Stimulated activated CD8-positive, alpha-beta memory T cell treated with anti-CD3 and anti-CD28 coated beads, Interleukin-7, amount 100 ng/mL, for 4 hours (primary cell): ENCODE measurements around the gene ABCA4.

ENCODE experiments used
- DNase-seq, 2 donors: peaks; one replicate each; pipeline ENCODE4 v3.0.0-alpha.2; 2020; ENCODE audit warnings: low read depth in 2 of 2

Gene ABCA4

DNA sequence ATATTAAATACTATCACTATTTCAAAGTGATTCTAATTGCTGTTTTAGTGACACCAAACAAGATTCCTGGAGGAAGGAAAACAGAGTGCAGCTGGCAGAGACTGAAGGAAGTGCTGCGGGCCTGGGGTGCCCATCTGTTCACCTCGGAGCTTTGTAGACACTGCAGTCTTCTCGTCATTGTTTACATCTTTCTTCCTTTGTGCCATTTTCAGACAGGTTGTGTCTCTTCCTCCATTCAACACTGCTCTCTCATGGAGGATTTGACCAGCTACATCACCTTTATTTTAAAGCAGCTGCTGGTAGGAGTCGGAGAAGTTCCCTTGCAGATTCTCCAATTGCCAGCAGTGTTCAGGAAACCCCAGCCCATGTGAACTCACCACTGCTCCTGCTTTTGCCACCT is 37.3 kb downstream of the ABCA4 start:
- DNase-seq, result no peak

DNA sequence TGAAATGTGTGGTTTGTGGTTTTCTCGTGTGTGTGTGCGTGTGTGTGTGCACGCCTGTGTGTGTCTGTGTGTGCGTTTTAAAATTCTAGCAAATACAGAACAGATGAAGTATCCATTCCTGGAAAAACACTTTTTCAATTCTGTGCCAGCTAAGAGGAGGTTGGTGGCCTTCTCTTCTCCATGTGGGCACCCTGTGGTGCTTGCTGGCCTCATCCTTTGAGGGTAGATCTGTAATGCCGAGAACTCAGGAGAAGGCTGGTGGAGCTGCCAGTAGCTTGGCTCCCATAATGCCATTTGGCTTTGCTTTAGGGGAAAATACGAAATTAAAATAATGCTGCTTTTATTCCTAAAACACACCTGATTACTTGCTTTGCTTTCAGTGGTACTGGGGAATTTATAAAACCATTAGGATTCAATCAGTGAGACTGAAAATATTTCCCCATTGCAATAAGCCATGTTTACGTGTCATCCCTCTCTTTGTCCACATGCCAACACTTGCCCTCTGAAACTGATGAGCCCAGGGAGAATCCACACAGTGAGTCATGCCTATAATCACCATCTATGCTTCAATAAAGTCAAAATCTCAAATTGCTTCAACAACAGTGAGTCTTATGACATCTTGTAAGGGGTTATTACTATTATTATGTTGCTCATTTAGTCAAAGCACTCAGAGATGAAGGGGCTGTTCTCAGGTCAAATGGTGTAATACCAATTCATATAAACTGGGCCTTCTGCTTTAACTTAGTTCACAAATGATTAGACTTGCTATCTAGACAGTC is 39.2 kb downstream of the ABCA4 start:
- DNase-seq, result no peak

DNA sequence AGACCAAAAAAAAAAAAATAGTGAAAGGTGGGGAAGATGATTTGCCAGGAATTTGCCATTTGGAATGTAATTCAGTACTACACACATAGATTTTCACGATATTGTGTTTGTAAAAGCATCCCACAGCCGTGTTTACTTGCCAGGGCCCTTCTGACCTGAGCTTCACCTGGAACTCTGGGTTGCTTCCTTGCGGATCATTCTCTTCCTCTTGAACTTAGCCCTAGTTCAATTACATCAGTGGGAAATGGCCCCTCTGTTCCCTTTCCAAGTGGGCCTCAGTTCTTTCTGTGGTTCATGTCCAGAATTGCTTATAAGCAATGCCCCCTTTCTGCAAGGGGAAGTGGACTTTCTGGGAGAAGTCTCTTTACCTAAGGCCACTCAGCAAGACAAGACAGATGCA is 41.0 kb downstream of the ABCA4 start:
- DNase-seq, result no peak

DNA sequence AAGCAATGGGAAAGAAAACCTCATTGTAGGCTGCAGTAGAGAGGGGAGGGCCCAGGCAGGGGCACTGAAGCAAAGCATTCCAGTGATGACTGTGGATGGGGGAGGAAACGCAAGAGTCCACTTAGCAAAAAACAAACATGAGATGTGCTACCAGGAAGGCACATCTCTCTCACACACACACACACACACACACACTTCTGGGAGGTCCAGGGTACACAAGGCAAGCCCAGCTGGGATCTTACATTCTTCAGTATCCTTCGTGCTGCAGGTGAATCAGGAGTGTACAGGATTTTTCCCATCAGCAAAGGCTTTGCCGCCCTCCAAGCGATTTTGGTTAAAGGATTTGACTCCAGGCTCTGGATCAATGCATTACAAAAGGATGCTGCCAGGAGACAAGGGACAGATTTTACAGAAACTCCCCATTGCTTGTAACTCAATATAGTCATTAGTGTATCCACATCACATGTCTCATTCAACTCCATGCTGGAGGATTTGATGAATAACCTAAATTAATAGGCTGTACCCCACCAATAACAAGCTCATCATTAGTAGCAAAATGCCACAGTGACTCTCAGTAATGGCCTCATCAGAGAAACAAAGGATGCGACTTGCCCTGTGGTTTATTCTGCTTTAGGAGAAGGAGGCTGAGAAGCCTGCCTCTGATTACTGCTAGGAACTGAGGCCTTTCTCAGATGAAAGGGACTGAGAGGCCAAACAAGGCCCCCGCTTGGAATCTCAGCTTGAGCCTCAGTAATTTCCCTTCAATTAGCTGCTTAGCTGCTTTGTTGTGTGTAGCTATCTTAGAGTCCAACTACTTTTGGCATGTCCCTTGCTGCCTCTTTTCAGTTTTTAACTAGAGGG is 41.6 kb downstream of the ABCA4 start:
- no peak for DNase-seq

DNA sequence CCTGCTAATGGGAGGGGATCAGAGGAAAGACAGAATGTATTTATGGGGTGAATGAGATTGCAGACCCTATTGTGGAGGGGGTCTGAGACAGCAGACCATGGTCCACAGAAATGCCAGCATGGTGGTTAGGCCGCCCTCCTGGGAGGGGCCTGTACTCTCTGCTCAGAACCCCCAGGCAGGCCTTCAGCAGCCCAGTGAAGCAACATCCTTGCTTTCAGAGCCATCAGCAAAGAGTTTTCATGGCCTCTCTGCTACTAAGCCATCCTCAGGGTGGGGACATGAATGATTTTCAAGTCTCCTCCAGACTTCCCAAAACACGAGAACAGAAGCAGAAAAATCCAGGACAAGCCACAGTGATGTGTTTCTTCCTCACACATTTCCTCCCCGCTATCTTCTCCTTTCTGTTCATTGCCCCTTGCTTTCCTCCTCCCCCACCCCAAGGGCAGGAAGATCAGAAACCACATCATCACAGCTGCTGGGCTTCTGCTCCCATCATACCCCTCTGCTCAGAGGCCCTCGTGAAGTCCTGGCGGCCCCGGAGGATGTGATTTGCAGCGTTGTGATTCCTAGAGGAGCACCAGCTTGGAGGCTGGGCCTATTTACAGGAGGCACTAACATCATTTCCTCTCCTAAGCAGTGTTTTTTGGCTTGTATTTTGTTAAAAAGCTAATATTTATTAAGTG is 48.0 kb downstream of the ABCA4 start:
- no peak for DNase-seq

DNA sequence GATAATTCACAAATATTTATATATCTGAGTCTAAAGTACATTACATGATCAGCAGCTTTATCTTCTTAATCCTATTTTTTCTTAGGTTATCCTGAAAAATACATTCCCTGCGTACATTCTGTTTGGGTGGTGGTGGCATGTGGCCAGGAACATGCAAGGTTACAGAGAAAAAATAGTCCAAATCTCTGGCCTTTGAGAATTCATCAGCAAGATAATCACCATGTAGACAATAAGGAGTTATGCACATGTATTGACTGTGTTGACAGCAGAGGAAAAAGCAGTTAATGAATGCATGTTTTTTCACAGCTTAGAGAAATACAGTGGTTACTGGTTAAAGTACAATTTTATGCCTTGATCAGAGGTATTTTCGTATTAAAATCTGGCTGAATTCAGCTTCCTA is 49.0 kb downstream of the ABCA4 start:
- no peak for DNase-seq

DNA sequence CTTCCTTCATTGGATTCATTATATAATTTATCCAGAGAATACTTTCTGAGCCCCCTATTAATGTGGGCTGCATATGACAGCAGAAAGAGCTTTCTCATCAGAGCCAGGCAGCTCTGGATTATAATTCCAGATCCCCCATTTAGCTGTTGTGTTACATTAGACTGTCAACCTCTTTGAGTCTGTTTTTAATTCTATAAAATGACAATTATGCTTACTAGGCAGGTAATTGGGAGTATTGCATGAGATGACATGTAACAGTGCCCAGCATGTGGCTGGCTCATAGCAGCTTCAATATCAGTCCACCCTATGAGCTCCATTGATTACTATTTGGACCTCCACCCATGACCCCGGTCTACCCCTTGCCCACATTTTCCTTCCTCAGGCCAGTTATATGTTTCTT is 49.6 kb downstream of the ABCA4 start:
- DNase-seq, result no peak

DNA sequence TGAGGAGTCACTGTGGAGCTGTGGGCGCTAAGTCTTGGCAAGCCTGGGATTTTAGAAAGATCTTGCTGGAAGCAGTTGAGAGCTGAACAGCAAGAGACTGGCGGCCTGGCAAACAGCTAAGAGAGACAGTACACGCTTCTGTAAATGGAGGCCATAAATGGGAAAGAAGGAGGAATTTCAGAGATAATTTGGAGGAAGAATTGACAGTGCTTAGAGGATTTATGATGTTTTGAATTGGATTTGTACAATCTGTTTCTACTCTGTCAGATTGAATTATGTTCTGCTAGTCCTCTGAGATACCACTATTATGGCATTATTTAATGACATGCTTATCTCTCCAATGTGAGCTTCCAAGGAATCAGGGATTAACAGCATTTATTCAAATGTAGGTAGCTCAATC is 50.1 kb downstream of the ABCA4 start:
- no peak for DNase-seq

DNA sequence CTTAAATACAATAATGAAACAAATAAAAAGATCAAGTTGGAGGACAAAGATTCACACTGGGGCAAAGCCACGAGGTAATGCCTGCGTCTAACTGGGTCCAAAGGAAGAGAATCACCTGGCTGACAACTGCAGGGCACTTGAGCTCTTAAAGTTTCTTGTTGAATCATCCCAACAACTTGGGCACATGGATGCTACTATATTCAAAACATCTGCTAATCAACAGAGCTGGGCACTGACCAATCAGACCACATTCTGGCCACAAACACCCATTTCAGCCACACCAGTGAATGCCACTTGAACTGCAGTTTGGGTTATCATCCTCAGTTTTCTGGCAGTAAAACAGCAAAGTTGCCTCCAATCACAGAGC is 51.0 kb downstream of the ABCA4 start:
- DNase-seq, result no peak

DNA sequence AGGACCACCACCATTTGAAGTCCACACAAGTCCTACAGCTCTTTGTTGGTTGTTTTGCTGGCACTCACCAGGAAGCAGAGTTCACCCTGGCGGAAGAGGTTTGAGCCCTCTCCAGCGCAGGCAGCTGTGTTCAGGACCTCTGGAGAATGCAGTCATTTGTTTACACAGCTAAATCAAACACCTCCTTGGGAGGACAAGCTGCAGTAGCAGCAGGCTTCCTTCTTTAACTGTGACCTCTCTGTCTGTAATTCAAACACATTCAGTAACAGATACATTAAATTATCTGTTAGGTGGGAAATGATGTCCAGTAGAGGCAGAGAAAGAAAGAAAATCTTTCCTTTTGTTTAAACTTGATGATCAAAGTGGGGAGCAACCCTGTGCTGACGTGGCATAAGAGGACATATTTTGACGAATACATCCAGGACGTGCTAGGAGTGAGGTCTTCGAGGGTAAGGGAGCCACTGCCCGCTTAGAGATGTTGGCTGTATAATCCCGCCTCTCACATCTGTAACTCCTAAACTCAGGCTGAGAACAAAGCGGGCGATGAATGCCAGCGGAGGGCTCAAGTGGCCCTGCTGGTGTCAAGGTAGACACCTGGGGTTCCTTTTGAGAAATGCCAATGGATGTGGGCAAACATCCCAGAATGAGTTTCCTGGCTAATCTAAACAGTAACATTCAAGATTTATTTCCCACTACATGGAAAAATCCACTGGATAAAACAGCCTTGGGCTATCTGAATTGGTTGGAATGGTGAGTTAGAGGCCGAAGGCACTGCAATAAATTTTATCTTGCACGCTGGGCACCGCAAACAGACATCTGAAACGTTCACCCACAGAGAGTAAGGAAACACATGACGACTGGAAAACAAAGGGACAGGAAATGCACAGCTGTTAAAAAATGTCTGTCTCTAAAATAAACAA is 51.7 kb downstream of the ABCA4 start:
- no peak for DNase-seq

DNA sequence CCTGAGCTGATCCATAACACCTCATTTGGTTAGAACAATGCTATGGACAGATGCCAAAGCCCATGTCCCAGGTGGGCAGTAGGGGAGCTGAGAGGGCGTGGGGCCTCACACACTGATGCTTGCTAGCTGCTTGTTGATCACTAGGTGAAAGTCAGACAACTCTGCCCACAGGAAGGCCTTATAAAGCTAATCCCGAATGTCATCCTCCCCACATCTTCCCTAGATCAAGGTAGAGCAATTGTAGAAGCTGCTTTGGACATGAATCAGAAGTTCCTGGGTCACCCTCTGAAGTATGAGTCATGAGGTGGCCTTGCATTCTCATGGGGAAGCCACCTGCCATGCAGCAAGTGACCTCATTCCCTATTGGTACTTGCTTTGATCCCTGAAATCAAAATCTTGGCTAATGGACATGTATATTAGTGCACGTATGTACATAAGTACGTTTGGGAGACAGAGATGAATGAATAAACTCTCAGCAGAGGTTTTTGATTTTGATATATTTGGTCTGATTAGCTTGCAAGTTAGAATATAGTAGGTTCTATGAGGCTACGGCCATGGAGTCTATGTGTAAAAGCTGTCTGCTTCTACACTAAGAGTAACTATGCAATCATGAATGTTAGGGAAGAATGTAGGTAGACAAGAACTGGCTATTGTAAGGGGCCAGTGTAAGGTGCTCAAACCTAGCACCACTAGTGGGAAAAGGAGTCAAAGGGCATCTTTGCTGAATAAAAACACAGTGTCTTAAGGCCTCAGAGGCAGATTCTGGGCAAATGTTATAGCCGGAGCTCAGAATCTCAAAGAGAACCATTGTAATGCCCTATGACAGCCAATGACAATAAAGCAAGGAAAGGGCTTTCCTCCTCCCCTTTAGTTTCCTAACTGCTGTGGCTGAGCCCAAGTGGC is 52.6 kb downstream of the ABCA4 start:
- DNase-seq, result no peak

DNA sequence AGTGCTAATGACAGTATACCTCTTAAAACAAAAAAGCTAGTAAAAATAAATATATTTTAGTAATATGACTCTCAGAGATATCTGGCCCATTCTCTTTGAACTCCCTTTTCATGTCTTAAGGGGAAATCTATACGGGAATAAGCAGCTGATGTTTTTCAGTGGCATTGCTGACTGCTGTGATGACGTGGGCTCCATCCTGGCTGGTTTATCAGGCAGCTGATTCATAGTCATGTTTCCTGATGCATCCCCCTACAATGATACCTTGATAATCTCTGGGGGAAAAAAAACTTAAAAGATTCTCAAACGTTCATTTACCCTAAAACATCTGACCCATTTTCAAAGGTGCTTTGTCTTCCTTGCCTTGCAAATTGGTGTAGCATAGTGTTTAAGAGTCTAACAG is 53.8 kb downstream of the ABCA4 start:
- DNase-seq, result no peak

DNA sequence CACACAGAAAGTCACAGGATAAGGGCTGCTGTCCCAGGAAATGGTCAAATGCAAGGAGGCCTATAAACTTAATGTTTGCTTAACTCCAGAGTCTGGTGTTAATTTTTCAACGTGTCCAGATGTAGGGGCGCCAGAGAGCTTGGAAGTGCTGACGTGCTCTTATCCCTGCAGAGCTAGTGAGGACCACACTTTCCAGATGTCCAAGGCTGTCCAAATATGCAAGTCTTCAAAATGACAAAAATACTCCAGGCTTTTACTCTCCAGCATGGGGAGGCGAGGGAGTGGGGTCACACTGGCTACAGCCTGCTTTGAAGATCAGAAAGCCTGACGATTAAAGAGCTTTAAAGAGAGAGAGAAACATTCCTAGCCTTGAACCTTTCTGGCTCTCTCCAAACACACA is 57.6 kb downstream of the ABCA4 start:
- no peak for DNase-seq

DNA sequence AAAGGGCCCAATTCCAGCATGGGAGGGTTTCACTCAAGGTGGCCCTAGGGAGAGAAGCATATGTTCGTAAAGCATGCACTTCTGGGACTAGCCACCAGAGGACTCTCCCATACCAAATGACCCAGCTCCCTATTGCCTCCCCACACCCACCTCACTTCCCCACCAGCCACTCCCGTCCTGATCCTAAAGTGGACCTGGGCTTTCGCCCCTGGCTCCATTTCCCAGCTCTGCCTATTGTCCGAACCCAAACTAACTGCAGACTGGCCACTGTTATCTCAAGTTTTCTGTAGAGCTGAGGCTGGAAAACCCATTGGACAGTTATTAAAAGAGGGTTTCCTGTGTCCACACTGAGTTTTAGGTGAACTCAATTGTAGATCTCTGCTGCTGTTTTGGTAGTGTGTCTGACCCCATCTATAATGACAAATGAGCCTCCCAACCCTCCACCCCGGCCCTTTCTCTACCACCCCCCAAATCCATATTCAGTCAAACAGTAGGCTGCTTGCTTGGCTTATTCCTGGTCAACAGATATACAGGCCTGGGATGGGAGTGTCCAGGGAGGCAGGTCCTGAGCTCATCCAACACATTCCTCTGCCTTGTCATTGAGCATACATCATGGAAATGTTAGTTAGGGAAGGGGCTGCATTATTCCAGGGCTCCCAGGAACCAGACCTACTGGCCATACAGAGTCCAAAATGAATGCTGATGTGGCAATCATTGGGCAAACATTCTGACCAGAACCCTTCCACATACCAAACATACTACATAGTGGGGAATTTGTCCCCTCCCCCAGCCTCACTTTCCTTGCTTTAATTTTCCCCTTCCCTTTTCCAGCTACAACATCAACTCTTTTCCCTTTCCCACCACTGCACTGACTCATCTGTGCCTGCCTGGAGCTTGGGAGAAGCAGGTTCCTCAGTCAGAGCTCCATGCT is 59.2 kb downstream of the ABCA4 start:
- no peak for DNase-seq

DNA sequence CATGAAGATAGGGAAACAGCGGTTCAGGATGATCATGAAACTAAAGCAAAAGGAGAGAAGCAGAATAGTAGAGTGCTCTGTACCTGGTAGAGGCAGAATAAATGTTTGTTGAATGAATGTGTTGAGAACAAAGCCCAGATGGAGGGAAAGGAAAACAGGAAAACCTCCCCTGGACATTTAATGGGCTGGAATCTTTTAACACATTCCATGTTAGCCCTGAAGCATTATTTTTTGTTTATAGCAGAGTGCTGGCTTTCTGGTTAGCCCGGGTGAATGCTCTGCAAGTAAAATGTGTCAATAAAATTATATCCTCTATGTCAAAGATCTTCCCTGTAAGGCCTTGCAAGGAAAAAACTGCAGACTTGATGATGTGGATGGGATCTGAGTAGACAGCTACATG is 60.2 kb downstream of the ABCA4 start:
- DNase-seq, result no peak

DNA sequence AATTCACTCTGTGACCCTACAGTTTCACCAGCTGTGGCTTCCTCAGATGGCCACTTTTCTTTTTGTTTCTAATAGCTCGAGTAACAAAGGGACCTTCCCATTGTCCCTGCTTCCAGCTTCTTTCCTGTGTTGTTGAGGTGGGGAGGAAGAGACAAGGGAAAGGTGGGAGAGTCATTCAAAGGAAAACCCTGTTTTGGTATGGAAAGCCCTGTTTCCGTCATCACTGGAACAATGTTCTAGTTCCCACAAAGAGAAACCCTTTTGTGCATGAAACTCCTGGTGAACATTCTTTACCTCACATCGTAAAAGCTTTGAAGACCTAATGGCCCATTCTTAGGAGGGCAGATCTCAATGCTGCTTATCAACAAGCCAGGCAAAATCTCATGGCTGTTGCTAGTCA is 62.2 kb downstream of the ABCA4 start:
- no peak for DNase-seq

DNA sequence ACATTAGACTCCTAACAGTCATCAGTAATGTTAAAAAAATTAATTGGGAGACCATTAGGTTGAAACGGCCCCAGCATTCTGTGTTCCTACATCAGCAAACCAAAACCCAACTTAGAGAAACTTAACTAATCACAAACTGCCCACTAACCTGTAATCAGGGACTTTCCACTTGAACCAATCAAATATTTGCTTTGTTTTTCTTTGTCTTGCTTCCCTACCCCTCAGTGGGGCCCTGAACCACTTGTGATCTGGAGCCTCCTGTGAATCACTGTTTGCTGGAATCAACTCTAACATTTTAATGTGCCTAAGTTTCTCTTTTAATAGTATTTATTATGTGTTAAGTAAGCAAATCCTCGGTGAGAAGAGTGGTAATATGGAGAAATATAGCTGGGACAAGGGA is 64.0 kb downstream of the ABCA4 start:
- no peak for DNase-seq

DNA sequence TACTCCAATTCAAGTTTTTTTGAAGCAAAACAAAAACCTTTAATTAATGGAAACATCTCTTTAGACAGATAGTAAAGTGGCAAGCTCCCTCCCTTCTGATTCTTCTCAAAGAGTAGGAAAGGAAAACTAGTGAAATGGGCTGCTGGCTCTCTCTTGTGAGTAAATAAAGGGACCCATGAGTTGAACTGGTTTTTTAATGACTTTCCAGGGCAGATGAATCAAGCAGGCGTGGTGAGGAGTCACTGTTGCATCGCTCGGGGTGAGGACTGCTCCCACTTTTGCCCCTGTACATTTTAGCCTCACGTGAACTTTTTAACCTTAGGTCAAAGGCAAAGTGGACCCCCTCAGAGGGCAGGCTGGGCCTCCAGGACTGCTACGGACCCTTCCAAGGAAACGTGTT is 64.8 kb downstream of the ABCA4 start:
- no peak for DNase-seq

DNA sequence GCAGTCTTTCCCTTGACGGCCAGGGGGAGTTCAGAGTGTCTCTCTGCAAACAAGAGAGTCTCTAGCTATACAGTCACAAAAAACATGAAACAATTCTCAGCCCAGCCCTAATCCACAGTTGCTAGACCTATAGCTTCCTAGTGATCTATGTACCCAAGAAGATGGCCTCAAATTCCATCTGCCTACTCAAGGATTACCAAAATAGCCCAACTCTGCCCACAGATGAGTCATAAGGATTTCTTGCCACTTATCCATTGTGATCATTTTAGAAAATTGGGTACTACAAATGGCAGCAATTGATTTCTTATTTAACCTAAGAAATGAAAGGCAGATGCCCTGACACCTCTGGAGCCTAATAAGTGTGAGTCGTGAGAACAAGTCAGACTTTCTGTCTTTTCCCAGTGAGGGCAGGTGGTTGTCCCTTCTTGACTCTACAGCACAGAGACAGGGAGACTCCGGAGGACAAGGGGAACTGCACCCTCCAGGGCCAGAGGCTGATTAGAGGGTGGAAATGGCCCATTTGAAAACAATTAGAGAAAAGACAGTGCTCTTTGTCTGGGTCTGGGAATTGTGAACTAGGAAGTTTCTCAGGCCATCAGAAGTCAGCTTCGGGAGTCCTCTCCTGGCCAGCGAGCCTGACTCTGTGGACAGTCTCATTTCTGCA is 65.4 kb downstream of the ABCA4 start:
- DNase-seq, result no peak
